GM12801 (cell line): ENCODE measurements around the gene SLC39A3.

Source experiments
- TF ChIP-seq, protein P1 (sequence below): IDR thresholded peaks from one replicate; pipeline ENCODE4 v1.5.1; 2011; ENCODE audit warnings: control low read depth; ENCODE audit not compliant: insufficient read length; ENCODE audit errors: extremely low read depth

The SLC39A3 gene

DNA sequence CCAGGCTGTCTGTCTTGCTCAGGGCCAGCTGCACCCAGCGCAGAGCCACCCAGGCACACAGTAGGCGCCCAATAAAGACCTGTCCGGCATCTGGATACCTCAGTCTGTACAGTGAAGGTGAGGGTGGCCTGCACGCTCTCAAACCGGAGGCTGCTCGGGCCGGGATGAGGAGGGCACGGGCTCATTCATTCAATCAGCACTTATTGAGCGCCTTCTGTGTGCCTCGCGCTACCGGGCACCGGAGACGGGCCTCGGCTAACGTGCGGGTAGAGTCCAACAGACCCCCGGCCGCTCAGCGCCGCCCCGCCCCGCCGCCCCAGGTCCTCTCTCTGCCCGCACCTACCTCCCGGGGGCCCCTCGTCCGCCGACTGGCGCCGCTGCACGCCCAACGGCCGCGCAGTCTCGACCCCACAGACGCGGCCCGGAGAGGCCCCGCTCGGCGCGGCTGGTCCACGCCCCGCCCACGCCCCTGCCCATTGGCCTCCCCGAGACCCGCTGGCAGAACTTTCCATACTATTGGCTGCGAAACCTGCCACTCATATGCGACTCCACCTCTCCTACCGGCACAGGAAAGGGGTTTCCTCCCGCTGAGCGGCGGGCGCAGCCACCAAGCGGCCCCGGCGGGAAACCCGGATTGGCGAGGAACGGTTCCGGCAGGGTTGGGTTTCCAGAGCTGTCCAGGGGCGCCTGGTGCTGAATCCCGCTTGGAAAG is at the start of gene SLC39A3:
TSS of gene SLC39A3 (minus strand) at position 416 of the 712 bp plus-strand sequence. CDS start 2,760 bp downstream, outside the sequence.
- TF ChIP-seq, protein P1, sequence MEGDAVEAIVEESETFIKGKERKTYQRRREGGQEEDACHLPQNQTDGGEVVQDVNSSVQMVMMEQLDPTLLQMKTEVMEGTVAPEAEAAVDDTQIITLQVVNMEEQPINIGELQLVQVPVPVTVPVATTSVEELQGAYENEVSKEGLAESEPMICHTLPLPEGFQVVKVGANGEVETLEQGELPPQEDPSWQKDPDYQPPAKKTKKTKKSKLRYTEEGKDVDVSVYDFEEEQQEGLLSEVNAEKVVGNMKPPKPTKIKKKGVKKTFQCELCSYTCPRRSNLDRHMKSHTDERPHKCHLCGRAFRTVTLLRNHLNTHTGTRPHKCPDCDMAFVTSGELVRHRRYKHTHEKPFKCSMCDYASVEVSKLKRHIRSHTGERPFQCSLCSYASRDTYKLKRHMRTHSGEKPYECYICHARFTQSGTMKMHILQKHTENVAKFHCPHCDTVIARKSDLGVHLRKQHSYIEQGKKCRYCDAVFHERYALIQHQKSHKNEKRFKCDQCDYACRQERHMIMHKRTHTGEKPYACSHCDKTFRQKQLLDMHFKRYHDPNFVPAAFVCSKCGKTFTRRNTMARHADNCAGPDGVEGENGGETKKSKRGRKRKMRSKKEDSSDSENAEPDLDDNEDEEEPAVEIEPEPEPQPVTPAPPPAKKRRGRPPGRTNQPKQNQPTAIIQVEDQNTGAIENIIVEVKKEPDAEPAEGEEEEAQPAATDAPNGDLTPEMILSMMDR = no peak

DNA sequence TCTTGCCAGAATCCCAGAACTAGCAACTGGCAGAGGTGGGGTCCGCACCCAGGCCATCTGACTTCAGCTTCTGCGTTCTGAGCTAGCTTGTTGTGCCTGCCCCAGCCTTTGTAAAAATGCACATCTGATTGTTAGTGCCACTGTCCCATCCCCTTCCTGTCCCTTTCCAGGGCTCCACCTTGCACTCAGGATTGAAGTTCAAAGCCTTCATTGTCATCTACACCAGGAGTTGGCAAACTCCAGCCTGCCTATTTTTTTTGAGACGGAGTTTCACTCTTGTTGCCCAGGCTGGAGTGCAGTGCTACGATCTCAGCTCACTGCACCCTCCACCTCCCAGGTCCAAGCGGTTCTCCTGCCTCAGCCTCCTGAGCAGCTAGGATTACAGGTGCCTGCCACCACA is 48.4 kb upstream of the SLC39A3 start:
- TF ChIP-seq, protein P1 = no peak

DNA sequence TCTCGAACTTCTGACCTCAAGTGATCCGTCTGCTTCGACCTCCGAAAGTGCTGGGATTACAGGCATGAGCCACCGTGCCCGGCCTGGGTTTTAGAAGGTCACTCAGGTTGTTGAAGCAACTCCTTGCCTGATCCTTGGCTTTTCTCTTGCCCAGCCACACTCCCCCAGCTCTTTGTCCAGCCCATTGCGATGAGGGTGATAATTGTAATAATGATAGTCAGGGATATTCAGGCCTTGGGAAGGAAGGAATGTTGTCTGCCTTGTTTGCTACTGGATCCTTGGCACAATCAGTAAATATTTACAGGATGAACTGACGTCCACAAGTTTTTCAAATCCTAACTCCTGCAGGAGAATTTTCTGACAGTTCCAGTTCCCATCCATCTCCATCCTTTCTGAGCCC is 47.3 kb upstream of the SLC39A3 start:
- TF ChIP-seq, protein P1 = no peak

GRCh38 chr19:2785244-2785997 is 45.6 kb upstream of the SLC39A3 start, which contains the start of gene THOP1:
TSS of gene THOP1 (plus strand) at chr19:2785503. CDS start at chr19:2785663, 160 bp downstream.
- TF ChIP-seq, protein P1 = no peak

DNA sequence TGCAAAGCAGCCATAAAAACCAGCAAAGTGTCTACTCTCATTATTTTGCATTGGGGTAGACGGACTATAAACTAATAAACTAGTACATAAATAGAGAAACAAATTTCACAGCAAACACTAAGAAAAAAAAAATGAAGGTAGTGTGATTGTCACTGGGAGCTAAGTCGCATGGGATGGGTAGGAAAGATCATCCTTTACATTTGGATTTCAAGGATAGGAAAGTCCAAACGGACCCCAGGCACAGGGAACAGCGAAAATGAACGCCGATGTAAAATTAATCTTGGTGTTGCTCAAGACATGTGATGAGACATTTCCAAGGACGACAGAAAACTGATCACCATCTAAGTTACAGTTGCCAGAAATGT is 43.9 kb upstream of the SLC39A3 start:
- TF ChIP-seq, protein P1 = no peak

GRCh38 chr19:2782936-2783780 is 43.3 kb upstream of the SLC39A3 start, which contains the start of gene SGTA:
TSS of gene SGTA (minus strand) at chr19:2783273. CDS start at chr19:2769068, 14,205 bp downstream.
- TF ChIP-seq, protein P1 = no peak
